HG02973 (cell line): Measurements from ENCODE around the gene CHPF2.

Experiments
- ATAC-seq: cut with Tn5 transposase; IDR thresholded peaks from one replicate; pipeline ENCODE4 v1.9.1; 2021; ENCODE audit warnings: moderate library complexity; ENCODE audit not compliant: unreplicated experiment

The CHPF2 gene

GRCh38 chr7:151204383-151205032, 27.8 kb upstream of the CHPF2 start:
- no peak for ATAC-seq

GRCh38 chr7:151205730-151206129, 26.6 kb upstream of the CHPF2 start:
- no peak for ATAC-seq

- ATAC-seq: no peak
These were observed 25.4 kb upstream of the CHPF2 start for GRCh38 chr7:151206914-151207313.

- no peak for ATAC-seq
These were observed 25.0 kb upstream of the CHPF2 start for GRCh38 chr7:151207315-151207714.

GRCh38 chr7:151207804-151208203, 24.5 kb upstream of the CHPF2 start:
- ATAC-seq: no peak

- ATAC-seq: no peak
These were observed 23.9 kb upstream of the CHPF2 start for GRCh38 chr7:151208253-151208862.

GRCh38 chr7:151209588-151209987, 22.7 kb upstream of the CHPF2 start:
- ATAC-seq: no peak

GRCh38 chr7:151210087-151210854, 22.0 kb upstream of the CHPF2 start, which contains the start of gene H2BK1:
Gene H2BK1 (minus strand): TSS chr7:151210488. CDS start chr7:151210318, 170 bp downstream.
- ATAC-seq: no peak

GRCh38 chr7:151211155-151211772, 21.0 kb upstream of the CHPF2 start:
- no peak for ATAC-seq

- no peak for ATAC-seq
These were observed 19.7 kb upstream of the CHPF2 start for GRCh38 chr7:151212626-151213025.

- no peak for ATAC-seq
These were observed 18.5 kb upstream of the CHPF2 start for GRCh38 chr7:151213826-151214225.

- ATAC-seq: no peak
These were observed 16.9 kb upstream of the CHPF2 start for GRCh38 chr7:151215396-151215795.

GRCh38 chr7:151218170-151218569, 14.1 kb upstream of the CHPF2 start:
- no peak for ATAC-seq

GRCh38 chr7:151223728-151224127, 8.6 kb upstream of the CHPF2 start:
- no peak for ATAC-seq

- no peak for ATAC-seq
These were observed 6.3 kb upstream of the CHPF2 start for GRCh38 chr7:151225948-151226510.

GRCh38 chr7:151226560-151226874, 5.8 kb upstream of the CHPF2 start:
- ATAC-seq: no peak

- ATAC-seq: peak; percentile 99
These were observed 5.2 kb upstream of the CHPF2 start, which contains the start of gene ABCF2 for GRCh38 chr7:151226875-151227782. Gene ABCF2 (minus strand): TSS chr7:151227205. CDS start chr7:151226458, 747 bp downstream.

- no peak for ATAC-seq
These were observed 4.0 kb upstream of the CHPF2 start for GRCh38 chr7:151228024-151228866.

GRCh38 chr7:151229249-151229648, 3.0 kb upstream of the CHPF2 start:
- ATAC-seq: no peak
